Measurements from ENCODE around the gene SPATA45.

DNA sequence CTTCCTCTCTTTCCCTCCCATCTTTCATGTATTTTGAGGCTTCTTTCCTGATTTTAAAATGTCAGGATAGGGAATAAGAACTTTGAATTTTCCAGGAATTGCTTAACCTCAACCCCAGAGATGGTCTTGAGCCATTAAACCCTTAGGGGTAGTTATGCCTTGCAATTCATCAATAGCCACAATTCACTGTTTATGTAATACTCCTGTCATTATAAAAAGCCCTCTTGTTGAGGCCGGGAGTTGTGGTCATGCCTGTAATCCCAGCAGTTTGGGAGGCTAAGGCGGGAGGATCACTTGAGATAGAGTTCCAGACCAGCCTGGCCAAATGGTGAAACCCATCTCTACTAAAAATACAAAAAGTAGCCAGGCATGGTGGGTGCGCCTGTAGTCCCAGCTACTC lies 24.5 kb downstream of the SPATA45 start:
- TF ChIP-seq, protein P1, sequence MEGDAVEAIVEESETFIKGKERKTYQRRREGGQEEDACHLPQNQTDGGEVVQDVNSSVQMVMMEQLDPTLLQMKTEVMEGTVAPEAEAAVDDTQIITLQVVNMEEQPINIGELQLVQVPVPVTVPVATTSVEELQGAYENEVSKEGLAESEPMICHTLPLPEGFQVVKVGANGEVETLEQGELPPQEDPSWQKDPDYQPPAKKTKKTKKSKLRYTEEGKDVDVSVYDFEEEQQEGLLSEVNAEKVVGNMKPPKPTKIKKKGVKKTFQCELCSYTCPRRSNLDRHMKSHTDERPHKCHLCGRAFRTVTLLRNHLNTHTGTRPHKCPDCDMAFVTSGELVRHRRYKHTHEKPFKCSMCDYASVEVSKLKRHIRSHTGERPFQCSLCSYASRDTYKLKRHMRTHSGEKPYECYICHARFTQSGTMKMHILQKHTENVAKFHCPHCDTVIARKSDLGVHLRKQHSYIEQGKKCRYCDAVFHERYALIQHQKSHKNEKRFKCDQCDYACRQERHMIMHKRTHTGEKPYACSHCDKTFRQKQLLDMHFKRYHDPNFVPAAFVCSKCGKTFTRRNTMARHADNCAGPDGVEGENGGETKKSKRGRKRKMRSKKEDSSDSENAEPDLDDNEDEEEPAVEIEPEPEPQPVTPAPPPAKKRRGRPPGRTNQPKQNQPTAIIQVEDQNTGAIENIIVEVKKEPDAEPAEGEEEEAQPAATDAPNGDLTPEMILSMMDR (IDR thresholded peaks at IDR 0.05; ENCODE audit: low read depth, low read length, missing input control), result no peak
- TF ChIP-seq, protein P2, sequence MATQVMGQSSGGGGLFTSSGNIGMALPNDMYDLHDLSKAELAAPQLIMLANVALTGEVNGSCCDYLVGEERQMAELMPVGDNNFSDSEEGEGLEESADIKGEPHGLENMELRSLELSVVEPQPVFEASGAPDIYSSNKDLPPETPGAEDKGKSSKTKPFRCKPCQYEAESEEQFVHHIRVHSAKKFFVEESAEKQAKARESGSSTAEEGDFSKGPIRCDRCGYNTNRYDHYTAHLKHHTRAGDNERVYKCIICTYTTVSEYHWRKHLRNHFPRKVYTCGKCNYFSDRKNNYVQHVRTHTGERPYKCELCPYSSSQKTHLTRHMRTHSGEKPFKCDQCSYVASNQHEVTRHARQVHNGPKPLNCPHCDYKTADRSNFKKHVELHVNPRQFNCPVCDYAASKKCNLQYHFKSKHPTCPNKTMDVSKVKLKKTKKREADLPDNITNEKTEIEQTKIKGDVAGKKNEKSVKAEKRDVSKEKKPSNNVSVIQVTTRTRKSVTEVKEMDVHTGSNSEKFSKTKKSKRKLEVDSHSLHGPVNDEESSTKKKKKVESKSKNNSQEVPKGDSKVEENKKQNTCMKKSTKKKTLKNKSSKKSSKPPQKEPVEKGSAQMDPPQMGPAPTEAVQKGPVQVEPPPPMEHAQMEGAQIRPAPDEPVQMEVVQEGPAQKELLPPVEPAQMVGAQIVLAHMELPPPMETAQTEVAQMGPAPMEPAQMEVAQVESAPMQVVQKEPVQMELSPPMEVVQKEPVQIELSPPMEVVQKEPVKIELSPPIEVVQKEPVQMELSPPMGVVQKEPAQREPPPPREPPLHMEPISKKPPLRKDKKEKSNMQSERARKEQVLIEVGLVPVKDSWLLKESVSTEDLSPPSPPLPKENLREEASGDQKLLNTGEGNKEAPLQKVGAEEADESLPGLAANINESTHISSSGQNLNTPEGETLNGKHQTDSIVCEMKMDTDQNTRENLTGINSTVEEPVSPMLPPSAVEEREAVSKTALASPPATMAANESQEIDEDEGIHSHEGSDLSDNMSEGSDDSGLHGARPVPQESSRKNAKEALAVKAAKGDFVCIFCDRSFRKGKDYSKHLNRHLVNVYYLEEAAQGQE (IDR thresholded peaks at IDR 0.05), result no peak
- TF ChIP-seq, protein P3, sequence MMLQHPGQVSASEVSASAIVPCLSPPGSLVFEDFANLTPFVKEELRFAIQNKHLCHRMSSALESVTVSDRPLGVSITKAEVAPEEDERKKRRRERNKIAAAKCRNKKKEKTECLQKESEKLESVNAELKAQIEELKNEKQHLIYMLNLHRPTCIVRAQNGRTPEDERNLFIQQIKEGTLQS (IDR thresholded peaks at IDR 0.05), result no peak
- TF ChIP-seq TAF1 (conservative IDR thresholded peaks at IDR 0.05) (no peak), RAD21 (IDR thresholded peaks at IDR 0.05) (no peak), HNF4G (IDR thresholded peaks at IDR 0.05) (no peak), YY1 (IDR thresholded peaks at IDR 0.05) (no peak), RXRA (IDR thresholded peaks at IDR 0.05) (no peak), HNF4A (conservative IDR thresholded peaks at IDR 0.05) (no peak), FOXA1 (IDR thresholded peaks at IDR 0.05) (no peak)
- TF ChIP-seq, protein P4, sequence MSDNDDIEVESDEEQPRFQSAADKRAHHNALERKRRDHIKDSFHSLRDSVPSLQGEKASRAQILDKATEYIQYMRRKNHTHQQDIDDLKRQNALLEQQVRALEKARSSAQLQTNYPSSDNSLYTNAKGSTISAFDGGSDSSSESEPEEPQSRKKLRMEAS (IDR thresholded peaks at IDR 0.05), result no peak

Data from liver (tissue), 3 donors.